ENCODE measurements around the gene RIMOC1. TPM values are rescaled to one million over a fixed set of nuclear protein-coding genes. Genes with fewer than 3 reads are reported as not detected.
A peak's percentile ranks its signal among the peaks of the same experiment; 100 is the strongest.
"Not testable (repeated sequence)": the region's sequence is repeated elsewhere in the genome, so short reads cannot be mapped to it uniquely, and the experiment has no call there.

The RIMOC1 gene
- total RNA-seq, 1 donor from 2014 or later = 13.7 TPM

DNA sequence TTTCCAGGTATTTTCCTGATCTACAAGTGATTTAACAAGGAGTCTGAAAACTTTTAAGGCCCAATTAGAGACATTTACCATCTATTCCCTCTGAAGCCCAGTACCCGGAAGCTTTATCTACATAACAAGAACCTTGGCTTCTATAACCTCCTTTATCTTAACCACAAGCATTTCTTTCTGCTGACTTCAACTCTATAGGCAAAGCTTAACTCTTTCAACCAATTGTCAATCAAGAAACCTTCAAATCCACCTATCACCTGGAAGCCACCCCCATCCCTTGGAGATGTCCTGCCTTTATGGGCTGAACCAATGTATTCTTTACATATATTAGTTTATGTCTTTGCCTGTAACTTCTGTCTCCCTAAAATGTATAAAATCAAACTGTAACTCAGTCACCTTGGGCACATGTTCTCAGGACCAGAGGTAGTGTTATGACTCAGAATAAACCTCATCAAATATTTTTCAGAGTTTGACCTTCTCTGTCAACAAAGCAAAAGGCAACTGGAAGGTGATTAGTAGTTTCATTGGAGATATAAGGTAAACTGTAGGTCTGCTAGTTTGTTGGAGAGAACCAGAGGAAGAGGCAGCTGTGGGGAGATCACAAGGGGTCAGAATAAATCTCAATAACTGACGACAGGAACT is 13.0 kb upstream of the RIMOC1 start:
- no peak for DNase-seq (ENCODE audit: low spot score)

- DNase-seq (ENCODE audit: low spot score) = no peak
Observed at GRCh38 chr5:41892031-41892430, 12.1 kb upstream of the RIMOC1 start.

DNA sequence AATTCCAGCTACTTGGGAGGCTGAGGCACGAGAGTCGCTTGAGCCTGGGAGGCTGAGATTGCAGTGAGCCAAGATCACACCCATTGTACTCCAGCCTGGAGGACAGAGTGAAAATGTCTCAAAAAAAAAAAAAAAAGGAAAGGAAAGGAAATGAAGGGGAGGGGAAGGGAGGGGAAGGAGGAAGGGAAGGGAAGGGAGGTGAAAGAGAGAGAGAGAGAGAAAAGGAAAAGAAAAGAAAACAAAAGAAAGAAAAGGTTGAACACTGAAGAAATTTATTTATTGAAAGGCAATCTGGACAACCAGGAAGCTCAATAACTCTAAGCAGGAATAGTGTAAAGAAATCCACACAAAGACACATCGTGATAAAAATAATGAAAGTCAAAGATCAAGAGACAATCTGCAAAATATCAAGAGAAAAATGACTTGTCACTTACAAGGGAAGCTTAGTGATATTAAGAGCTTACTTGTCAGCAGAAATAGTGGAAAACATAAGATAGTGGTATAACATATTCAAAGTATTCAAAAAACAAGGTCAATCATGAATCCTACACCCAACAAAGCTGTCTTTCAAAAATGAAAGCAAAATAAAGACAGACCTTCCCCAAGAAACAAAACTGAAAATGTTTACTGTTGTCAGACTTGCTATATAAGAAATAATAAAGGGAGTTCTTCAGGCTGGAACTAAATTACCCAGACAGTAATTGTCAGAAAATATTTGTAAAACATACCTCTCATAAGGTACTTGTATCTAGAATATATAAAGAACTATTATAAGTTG is 10.9 kb upstream of the RIMOC1 start:
- no peak for DNase-seq (ENCODE audit: low spot score)

DNA sequence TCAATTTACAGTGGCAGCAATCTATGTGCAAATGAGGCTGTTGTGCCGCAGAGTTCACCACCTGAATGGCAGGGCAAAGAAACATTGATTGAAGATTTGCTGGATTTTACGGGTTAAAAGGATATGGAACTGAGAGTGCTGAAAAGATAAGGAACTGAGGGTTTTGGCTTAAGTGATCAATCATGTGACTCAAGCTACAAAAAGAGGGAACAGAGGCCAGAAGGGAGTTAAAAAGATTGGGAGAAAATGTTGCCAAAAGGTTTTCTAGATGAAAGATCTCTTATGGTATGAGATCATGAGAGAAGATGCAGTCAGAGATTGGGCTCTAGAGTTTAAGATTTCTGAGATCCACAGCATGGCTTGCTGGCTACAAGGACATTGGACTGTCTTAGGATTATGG is 7.9 kb upstream of the RIMOC1 start:
- no peak for DNase-seq (ENCODE audit: low spot score)

GRCh38 chr5:41903382-41903891 is 707 bp upstream of the RIMOC1 start:
- DNase-seq (ENCODE audit: low spot score) = no peak

DNA sequence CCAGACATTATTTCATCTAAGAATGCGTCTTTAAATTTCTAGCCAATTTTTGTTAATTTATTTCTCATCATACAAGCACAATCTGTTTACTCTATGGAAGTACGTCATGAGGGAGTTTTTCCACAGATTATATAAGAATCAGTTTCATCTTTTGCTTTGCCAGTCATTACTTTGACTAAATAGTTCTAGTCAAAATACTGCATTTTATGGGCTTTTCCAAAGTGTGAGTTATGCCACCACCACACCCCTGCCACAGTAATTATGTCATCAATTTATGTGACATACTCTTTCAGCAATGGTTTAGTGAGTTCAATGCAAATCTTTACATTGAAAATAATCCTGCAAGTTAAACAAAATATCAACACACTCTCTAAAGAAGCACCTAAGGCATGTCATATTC is 2.0 kb downstream of the RIMOC1 start:
- DNase-seq (ENCODE audit: low spot score) = no peak

GRCh38 chr5:41908374-41909079 is 4.4 kb downstream of the RIMOC1 start:
- no peak for DNase-seq (ENCODE audit: low spot score)

- DNase-seq (ENCODE audit: low spot score) = no peak
Observed at GRCh38 chr5:41918105-41918504, 14.0 kb downstream of the RIMOC1 start.

- no peak for DNase-seq (ENCODE audit: low spot score)
Observed at GRCh38 chr5:41921166-41921565, 17.0 kb downstream of the RIMOC1 start.

GRCh38 chr5:41921874-41922273 is 17.7 kb downstream of the RIMOC1 start:
- DNase-seq (ENCODE audit: low spot score) = no peak

- peak; percentile 53 for DNase-seq (ENCODE audit: low spot score)
Observed at GRCh38 chr5:41924526-41924871, 20.4 kb downstream of the RIMOC1 start.

GRCh38 chr5:41924872-41925554 is 20.9 kb downstream of the RIMOC1 start, which contains the start of gene FBXO4:
Gene FBXO4, plus strand, starts transcription at chr5:41925281. Its CDS starts 29 bp downstream, at chr5:41925310.
- DNase-seq (ENCODE audit: low spot score) = peak; percentile 91

DNA sequence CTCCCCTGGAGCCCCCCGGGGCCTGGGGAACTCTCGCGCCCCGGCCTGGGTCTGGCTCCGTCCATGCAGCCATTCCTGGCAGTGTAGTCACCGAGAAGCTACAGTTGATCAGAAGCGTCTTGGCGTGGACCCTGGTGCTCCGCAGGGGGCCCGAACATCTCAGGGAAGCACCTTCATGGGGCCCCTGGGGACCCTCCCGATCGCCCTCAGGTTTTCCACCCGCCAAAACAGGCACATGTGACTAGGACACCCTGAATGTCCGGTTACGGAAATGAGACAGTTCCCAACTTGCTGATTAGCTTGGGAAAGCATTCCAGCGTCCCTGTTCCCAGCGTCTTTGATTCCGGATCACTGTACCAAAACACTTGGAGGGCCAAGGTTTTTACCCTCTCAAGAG is 21.4 kb downstream of the RIMOC1 start:
- peak; percentile 43 for DNase-seq (ENCODE audit: low spot score)

- DNase-seq (ENCODE audit: low spot score) = no peak
Observed at GRCh38 chr5:41927604-41928003, 23.5 kb downstream of the RIMOC1 start.

DNA sequence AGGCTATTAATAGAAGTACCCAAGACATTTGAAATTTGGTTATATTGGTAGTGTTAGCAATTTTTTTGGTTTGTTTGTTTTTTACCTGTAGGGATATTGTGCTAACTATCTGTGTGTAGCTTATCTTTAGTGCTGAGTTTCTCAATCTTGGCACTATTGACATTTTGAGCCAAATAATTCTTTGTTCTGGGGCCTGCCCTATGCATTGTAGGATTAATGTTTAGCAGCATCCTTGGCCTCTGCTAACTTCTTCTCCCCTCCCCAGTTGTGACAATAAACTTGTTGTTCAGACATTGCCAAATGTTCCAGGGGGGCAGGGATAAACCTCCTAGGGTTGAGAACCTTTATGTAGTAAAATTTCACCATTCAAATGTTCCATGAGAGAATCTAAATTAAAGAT is 24.9 kb downstream of the RIMOC1 start:
- no peak for DNase-seq (ENCODE audit: low spot score)

- DNase-seq (ENCODE audit: low spot score) = no peak
Observed at GRCh38 chr5:41932770-41933169, 28.6 kb downstream of the RIMOC1 start.

GRCh38 chr5:41935544-41935943 is 31.4 kb downstream of the RIMOC1 start:
- no peak for DNase-seq (ENCODE audit: low spot score)

DNA sequence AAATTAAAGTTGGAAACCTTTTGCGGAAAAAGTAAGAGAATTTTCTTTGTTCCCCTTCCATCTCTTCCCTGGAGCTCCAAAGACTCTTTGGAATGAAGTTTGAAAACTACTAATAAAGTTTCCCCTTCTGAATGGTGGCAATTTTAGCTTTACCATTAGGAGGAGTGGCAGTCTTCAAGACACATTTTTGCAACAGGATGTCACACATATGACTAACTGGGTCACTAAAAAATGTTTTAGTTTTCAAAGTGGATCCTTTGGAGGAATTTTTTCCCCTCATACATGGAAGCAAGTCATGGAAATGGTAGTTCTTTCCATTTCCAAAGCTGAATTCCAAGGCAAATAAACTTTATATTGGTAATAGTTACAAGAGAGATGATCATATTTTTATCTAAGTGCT is 36.5 kb downstream of the RIMOC1 start:
- no peak for DNase-seq (ENCODE audit: low spot score)

GRCh38 chr5:41945332-41945955 is 41.3 kb downstream of the RIMOC1 start:
- not testable (repeated sequence) for DNase-seq (ENCODE audit: low spot score)

DNA sequence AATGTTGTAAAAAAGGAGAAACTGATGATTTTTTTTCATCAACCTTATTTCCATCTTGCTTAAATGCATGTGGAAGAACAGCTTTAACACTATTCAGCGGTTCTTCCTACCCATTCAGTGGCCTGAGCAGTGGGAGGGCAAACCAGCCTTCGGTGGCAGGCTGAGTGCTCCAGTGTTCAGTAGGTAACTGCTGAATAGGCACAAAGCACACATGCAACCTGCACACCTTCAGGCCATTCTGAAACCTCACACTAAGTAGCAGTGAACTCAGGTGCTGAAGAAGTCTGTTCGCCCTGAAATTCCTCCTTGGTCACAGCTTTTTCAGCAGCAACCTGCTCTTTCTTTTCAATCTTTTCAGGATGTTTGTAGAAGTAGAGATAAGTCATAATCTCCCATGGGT is 47.1 kb downstream of the RIMOC1 start:
- DNase-seq (ENCODE audit: low spot score) = no peak

Data from umbilical cord (tissue), 2 donors.